ENCODE results near the gene FAM161A.
A peak's percentile ranks its signal among the peaks of the same experiment; 100 is the strongest.

The FAM161A gene, protein sequence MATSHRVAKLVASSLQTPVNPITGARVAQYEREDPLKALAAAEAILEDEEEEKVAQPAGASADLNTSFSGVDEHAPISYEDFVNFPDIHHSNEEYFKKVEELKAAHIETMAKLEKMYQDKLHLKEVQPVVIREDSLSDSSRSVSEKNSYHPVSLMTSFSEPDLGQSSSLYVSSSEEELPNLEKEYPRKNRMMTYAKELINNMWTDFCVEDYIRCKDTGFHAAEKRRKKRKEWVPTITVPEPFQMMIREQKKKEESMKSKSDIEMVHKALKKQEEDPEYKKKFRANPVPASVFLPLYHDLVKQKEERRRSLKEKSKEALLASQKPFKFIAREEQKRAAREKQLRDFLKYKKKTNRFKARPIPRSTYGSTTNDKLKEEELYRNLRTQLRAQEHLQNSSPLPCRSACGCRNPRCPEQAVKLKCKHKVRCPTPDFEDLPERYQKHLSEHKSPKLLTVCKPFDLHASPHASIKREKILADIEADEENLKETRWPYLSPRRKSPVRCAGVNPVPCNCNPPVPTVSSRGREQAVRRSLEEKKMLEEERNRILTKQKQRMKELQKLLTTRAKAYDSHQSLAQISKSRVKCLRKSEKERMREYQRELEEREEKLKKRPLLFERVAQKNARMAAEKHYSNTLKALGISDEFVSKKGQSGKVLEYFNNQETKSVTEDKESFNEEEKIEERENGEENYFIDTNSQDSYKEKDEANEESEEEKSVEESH

DNA sequence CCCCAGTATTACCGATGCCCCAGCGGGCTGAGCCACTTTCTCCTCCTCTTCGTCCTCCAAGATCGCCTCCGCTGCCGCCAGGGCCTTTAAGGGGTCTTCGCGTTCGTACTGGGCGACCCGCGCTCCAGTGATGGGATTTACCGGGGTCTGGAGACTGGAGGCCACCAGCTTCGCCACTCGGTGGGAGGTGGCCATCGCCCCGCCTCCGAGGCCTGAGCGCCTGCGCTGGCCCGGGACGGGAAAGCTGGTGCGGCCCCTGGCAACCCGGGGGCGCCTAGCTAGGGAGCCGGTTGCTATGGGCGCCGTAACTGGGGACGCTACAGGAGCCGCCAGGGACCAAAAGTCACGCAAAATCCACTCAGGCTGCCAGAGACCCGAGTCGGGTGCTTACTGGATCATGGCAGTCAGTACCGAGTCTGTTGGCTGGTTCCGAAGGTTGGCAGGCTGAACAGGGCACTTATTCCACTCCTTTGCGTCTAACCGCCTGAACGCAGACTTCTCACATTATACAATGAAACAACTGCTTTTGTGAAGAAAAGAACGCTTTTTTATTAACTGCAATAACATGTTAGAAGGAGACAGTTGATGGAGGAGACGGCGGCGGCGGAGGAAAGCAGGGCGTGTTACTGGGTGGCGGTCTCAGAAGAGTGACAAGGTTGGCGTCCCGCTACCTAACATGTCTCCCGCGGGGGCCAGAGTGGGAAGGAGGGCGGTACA lies at the start of gene FAM161A:
TSS of gene FAM161A (minus strand) at position 214 of the 717 bp plus-strand sequence. CDS start at position 195, 19 bp downstream.
- Histone ChIP-seq H3K4me2 (peak within 1 kb of the TSS; percentile 83), H3K27me3 (ENCODE audit: insufficient read depth, low read depth) (no peaks in the 10 kb centered on the region), H3K4me1 (ENCODE audit: low read depth, poor library complexity, severe bottlenecking) (peaks cover 5% of the 10 kb centered on the region), H3K9ac (peak within 1 kb of the TSS; percentile 58; the same call in 1 of the 2 replicates), H3K4me3 (IDR thresholded peaks at IDR 0.05; ENCODE audit: insufficient read depth, low read depth, low read length) (peak within 1 kb of the TSS; percentile 81), H4K20me1 (ENCODE audit: insufficient read depth) (no peaks in the 10 kb centered on the region), H3K36me3 (ENCODE audit: insufficient read depth) (no peaks in the 10 kb centered on the region), H3K27ac (peak within 1 kb of the TSS; percentile 57), H3K79me2 (ENCODE audit: insufficient read depth, low read depth) (no peaks in the 10 kb centered on the region), H2AFZ (ENCODE audit: low read depth) (peak within 1 kb of the TSS; percentile 96)
- TF ChIP-seq, protein P1, sequence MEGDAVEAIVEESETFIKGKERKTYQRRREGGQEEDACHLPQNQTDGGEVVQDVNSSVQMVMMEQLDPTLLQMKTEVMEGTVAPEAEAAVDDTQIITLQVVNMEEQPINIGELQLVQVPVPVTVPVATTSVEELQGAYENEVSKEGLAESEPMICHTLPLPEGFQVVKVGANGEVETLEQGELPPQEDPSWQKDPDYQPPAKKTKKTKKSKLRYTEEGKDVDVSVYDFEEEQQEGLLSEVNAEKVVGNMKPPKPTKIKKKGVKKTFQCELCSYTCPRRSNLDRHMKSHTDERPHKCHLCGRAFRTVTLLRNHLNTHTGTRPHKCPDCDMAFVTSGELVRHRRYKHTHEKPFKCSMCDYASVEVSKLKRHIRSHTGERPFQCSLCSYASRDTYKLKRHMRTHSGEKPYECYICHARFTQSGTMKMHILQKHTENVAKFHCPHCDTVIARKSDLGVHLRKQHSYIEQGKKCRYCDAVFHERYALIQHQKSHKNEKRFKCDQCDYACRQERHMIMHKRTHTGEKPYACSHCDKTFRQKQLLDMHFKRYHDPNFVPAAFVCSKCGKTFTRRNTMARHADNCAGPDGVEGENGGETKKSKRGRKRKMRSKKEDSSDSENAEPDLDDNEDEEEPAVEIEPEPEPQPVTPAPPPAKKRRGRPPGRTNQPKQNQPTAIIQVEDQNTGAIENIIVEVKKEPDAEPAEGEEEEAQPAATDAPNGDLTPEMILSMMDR (conservative IDR thresholded peaks at IDR 0.05; ENCODE audit: low read depth, low read length): no peak

DNA sequence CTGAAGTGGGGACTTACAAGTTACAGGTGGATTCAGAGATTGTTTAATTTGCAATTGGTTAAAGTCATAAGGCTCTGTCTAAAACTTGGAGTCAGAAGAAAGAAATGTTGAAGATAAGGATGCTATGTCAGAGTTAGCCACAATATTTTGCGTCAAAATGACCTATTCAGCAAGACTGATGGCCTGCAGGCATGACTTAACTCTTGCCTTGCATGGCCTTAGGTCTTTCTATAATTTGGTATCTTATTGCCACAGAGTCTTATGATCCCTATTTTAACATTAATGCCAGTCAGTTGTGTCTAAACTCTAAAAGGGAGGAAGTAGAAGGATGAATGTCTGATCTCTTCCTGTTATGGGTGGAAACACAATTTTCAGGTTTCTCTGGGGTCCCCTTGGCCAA lies 46.4 kb upstream of the FAM161A start:
- no peak overlapping the region for H2AFZ ChIP-seq (ENCODE audit: low read depth)
- peaks cover 8% of the 10 kb centered on the region for H3K4me1 ChIP-seq (ENCODE audit: low read depth, poor library complexity, severe bottlenecking)
- TF ChIP-seq, protein P1 (conservative IDR thresholded peaks at IDR 0.05; ENCODE audit: low read depth, low read length): no peak
- H3K79me2 ChIP-seq (ENCODE audit: insufficient read depth, low read depth): no peaks in the 10 kb centered on the region
- no peak overlapping the region for H3K4me2 ChIP-seq
- H3K27ac ChIP-seq: no peak overlapping the region
- no peaks in the 10 kb centered on the region for H3K27me3 ChIP-seq (ENCODE audit: insufficient read depth, low read depth)
- H3K36me3 ChIP-seq (ENCODE audit: insufficient read depth): no peaks in the 10 kb centered on the region
- H4K20me1 ChIP-seq (ENCODE audit: insufficient read depth): no peaks in the 10 kb centered on the region
- no peak overlapping the region for H3K9ac ChIP-seq
- no peak overlapping the region for H3K4me3 ChIP-seq (IDR thresholded peaks at IDR 0.05; ENCODE audit: insufficient read depth, low read depth, low read length)

DNA sequence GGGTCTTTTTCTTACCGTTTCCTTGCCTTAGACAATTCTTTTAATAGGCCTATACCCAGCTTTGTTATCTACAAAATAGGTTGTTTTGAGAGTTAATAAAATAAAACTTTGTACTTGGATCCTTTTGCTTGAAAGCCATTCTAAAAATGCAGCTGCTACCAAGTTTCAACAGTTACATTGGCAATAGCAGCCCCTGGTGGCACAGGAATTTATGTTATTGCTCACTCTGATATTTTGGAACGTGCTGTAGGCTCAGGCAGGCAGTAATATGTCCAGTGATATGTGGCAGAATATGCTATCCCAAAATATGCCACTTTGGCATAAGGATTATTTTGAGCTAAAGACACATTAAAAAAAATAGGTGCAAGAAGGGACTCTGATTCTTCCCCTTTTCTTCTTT lies 45.0 kb upstream of the FAM161A start:
- no peaks in the 10 kb centered on the region for H3K79me2 ChIP-seq (ENCODE audit: insufficient read depth, low read depth)
- no peak overlapping the region for H3K4me2 ChIP-seq
- no peak overlapping the region for H2AFZ ChIP-seq (ENCODE audit: low read depth)
- no peak overlapping the region for H3K9ac ChIP-seq
- no peaks in the 10 kb centered on the region for H4K20me1 ChIP-seq (ENCODE audit: insufficient read depth)
- no peaks in the 10 kb centered on the region for H3K27me3 ChIP-seq (ENCODE audit: insufficient read depth, low read depth)
- TF ChIP-seq, protein P1 (conservative IDR thresholded peaks at IDR 0.05; ENCODE audit: low read depth, low read length): peak; percentile 58
- no peaks in the 10 kb centered on the region for H3K36me3 ChIP-seq (ENCODE audit: insufficient read depth)
- no peak overlapping the region for H3K4me3 ChIP-seq (IDR thresholded peaks at IDR 0.05; ENCODE audit: insufficient read depth, low read depth, low read length)
- H3K4me1 ChIP-seq (ENCODE audit: low read depth, poor library complexity, severe bottlenecking): no peaks in the 10 kb centered on the region
- H3K27ac ChIP-seq: no peak overlapping the region

DNA sequence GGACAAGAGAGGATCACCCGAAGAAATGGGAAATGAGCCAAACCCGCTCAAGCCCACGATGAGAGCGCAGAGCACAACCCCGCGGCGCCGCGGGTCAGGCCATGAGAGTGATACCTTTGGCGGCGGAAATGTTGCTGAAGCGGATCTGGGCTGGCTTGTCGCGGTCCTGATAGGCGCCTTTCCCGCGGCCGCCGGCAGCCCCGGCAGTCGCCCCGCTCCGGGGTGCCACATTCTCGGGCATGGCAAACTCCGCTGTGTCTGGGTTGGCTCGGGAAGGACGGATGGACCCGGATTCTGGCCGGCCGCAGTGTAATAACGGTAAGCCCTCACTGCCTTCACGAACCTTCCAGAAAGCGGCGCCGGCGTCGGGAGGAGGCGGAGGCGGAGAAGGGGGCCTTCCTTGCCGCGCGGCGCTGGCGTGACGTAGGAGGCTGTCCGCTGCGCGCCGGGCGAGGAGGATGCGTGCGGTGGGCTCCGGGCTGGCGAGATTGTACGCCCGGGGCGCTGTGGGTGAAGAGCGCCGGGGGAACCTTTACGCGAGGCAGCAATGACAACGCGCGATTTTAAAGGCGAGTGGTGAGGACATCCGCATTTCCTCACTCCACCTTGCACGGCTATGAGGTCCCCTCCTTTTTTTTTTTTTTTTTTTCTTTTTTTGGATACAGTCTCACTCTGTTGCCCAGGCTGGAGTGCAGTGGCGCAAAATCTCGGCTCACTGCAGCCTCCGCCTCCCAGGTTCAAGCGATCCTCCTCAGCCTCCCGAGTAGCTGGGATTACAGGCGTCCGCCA lies 34.6 kb upstream of the FAM161A start, which contains the start of gene CCT4:
TSS of gene CCT4 (minus strand) at position 390 of the 789 bp plus-strand sequence. CDS start at position 241, 149 bp downstream.
- Histone ChIP-seq H2AFZ (ENCODE audit: low read depth) (peak within 1 kb of the TSS; percentile 94), H3K27ac (peak within 1 kb of the TSS; percentile 96), H3K27me3 (ENCODE audit: insufficient read depth, low read depth) (no peaks in the 10 kb centered on the region), H3K4me3 (IDR thresholded peaks at IDR 0.05; ENCODE audit: insufficient read depth, low read depth, low read length) (peak within 1 kb of the TSS; percentile 93), H3K9ac (peak within 1 kb of the TSS; percentile 97), H3K79me2 (ENCODE audit: insufficient read depth, low read depth) (peaks cover 48% of the 10 kb centered on the region), H4K20me1 (ENCODE audit: insufficient read depth) (peaks cover 18% of the 10 kb centered on the region), H3K4me2 (peak within 1 kb of the TSS; percentile 94), H3K36me3 (ENCODE audit: insufficient read depth) (peaks cover 11% of the 10 kb centered on the region; the same call in 1 of the 2 replicates), H3K4me1 (ENCODE audit: low read depth, poor library complexity, severe bottlenecking) (peaks cover 18% of the 10 kb centered on the region)
- TF ChIP-seq, protein P1 (conservative IDR thresholded peaks at IDR 0.05; ENCODE audit: low read depth, low read length): no peak
